Rectal smooth muscle tissue (tissue), 1 donor: ENCODE measurements around the gene KL.

ENCODE experiments used
- H3K27ac ChIP-seq: one replicate; pipeline ENCODE4 v1.7.0; 2013; ENCODE audit warnings: low read depth, low read length, inconsistent platforms
- H3K27me3 ChIP-seq: one replicate; pipeline ENCODE4 v1.7.0; 2013; ENCODE audit warnings: low read length; ENCODE audit not compliant: control insufficient read depth, insufficient read depth
- H3K36me3 ChIP-seq: one replicate; pipeline ENCODE4 v1.7.0; 2013; ENCODE audit warnings: low read length; ENCODE audit not compliant: control insufficient read depth, insufficient read depth
- H3K4me1 ChIP-seq: one replicate; pipeline ENCODE4 v1.7.0; 2013; ENCODE audit warnings: low read length; ENCODE audit not compliant: control insufficient read depth, insufficient read depth
- H3K4me3 ChIP-seq: one replicate; pipeline ENCODE4 v1.7.0; 2013; ENCODE audit warnings: low read length
- H3K9ac ChIP-seq: one replicate; pipeline ENCODE4 v1.7.0; 2013; ENCODE audit warnings: low read length

Gene KL

DNA sequence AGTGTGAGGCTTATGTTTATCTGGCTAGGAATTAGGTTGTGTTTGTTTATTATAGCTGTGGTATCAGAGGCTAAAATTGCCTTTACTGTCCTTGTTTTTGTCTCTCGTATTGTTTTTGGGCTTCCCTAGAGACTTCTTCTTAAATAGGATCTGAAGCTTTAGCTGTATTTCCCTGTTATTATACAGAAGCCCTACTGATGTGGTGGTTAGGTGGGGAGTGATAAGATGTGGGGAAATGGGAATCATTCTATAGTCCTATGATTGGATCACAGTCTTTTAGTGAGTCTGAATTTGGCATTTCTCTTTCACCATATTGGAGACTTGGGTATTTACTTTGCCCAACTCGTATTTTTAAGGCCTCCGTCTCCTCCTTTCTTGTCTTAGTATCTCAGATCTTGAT lies 8.3 kb upstream of the KL start:
- no peaks in the 10 kb centered on the region for H3K36me3 ChIP-seq
- no peak overlapping the region for H3K27ac ChIP-seq
- no peaks in the 10 kb centered on the region for H3K4me1 ChIP-seq
- no peak overlapping the region for H3K9ac ChIP-seq
- no peak overlapping the region for H3K4me3 ChIP-seq
- H3K27me3 ChIP-seq: no peaks in the 10 kb centered on the region

DNA sequence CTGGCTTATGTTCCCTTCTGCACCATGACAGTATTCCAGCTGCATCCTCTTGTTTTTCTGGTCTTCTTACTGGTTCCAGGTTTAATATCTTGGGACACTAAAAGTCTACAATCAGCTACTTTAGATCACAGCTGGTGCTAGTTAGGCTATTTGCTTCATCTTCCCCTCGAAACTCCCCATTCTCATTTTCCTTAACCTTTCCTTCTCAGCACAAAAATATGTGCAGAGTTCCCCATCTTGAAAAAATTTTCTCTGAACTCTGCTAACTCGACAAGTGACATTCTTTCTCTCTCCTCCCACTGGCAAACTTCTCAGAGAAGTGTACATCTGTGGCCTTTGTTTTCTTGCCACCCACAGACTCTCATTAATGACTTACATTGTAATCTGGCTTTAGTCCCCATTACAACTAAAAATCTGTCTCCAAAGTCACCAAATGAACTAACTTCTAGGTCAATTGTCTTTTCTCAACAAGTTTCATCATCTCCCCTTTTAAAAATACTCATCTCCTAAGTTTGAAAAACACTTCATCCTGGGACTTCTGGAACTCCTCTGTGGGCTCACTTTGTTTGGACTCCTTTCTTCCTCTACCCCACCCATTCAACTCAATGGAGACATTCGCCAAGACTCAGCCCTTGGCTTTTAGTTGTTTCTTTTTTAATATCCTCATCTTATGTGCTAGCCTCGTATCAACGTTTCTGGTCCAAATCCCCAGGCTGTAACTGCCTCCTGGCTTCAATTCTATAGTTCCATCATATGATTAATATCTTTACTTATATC lies 7.1 kb upstream of the KL start:
- no peaks in the 10 kb centered on the region for H3K4me1 ChIP-seq
- H3K27ac ChIP-seq: no peak overlapping the region
- H3K4me3 ChIP-seq: no peak overlapping the region
- no peak overlapping the region for H3K9ac ChIP-seq
- no peaks in the 10 kb centered on the region for H3K27me3 ChIP-seq
- H3K36me3 ChIP-seq: no peaks in the 10 kb centered on the region

- Histone ChIP-seq H3K27me3 (no peaks in the 10 kb centered on the region), H3K4me3 (no peak overlapping the region), H3K4me1 (no peaks in the 10 kb centered on the region), H3K27ac (no peak overlapping the region), H3K36me3 (no peaks in the 10 kb centered on the region), H3K9ac (no peak overlapping the region)
Measured at GRCh38 chr13:33011828-33012470, 4.3 kb upstream of the KL start.

DNA sequence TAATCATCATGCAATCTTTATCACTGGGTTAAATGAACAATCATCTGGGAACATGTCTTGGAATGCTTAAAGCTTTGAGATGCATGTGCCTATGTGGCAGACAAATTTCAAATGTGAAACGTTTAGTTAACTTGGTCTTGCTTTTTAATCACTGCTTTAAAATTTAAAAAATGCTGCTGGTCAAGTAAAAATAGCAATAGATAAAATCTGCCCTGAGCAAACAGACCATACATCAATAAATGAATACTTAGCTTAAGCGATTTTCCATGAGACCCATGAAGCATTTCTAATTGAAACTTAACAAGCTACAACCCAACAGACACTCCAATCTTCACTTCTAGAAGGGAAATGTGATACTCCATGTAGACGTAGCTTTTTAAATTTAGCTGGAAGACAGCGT lies 1.9 kb upstream of the KL start:
- no peaks in the 10 kb centered on the region for H3K36me3 ChIP-seq
- H3K27ac ChIP-seq: no peak overlapping the region

GRCh38 chr13:33015241-33015668 lies 968 bp upstream of the KL start:
- Histone ChIP-seq H3K27me3 (no peaks in the 10 kb centered on the region), H3K4me1 (no peaks in the 10 kb centered on the region), H3K27ac (no peak overlapping the region), H3K36me3 (no peaks in the 10 kb centered on the region), H3K4me3 (no peak overlapping the region), H3K9ac (no peak overlapping the region)

More for the DNA sequence above, 1.9 kb upstream of the KL start:
- Histone ChIP-seq H3K4me1 (no peaks in the 10 kb centered on the region), H3K27me3 (no peaks in the 10 kb centered on the region), H3K9ac (no peak overlapping the region), H3K4me3 (no peak overlapping the region)

DNA sequence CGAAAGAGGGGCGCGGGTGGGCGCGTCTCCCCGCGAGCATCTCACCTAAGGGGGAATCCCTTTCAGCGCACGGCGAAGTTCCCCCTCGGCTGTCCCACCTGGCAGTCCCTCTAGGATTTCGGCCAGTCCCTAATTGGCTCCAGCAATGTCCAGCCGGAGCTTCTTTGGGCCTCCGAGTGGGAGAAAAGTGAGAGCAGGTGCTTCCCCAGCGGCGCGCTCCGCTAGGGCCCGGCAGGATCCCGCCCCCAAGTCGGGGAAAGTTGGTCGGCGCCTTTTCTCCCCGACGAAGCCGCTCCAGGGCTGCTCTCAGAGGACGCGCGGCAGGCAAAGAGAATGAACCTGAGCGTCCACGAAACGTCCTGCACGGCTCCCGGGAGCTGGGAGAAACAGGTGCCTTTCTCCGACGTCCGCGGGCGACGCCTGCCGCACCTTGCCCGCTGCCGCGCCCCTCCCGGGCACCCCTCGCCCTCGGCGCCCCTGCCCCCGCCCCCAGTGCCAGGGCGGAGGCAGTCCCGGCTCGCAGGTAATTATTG lies 366 bp upstream of the KL start:
- Histone ChIP-seq H3K4me1 (no peaks in the 10 kb centered on the region), H3K4me3 (peak overlapping the region; percentile 54), H3K9ac (no peak overlapping the region), H3K27ac (no peak overlapping the region), H3K27me3 (no peaks in the 10 kb centered on the region), H3K36me3 (no peaks in the 10 kb centered on the region)

GRCh38 chr13:33017323-33017929 lies 1.2 kb downstream of the KL start:
- Histone ChIP-seq H3K9ac (peak overlapping the region; percentile 1), H3K27ac (peak overlapping the region; percentile 62), H3K4me1 (no peaks in the 10 kb centered on the region), H3K36me3 (no peaks in the 10 kb centered on the region), H3K27me3 (no peaks in the 10 kb centered on the region), H3K4me3 (peak overlapping the region; percentile 79)

GRCh38 chr13:33018886-33019285 lies 2.7 kb downstream of the KL start:
- no peak overlapping the region for H3K4me3 ChIP-seq

DNA sequence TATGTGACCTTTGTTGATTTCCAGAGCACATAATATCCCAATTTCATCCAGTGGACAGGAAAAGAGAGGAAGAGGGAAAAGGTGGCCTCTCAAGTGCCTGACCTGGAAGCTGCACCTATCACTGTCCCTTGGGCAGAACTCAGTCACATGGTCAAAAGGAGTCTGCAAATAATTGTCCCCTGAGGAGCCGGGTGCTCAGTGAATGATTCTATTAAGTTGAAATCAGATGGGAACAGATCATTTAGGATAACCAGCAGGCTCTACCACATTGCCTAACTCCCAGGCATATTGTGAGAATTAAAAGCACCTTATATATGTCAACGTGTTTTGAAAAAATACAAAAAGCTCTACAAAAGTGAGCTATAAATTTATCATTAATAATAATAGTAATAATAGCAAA lies 6.8 kb downstream of the KL start:
- Histone ChIP-seq H3K36me3 (no peaks in the 10 kb centered on the region), H3K27ac (no peak overlapping the region), H3K4me3 (no peak overlapping the region), H3K9ac (no peak overlapping the region), H3K27me3 (no peaks in the 10 kb centered on the region), H3K4me1 (no peaks in the 10 kb centered on the region)

More at GRCh38 chr13:33018886-33019285, 2.7 kb downstream of the KL start:
- H3K4me1 ChIP-seq: no peaks in the 10 kb centered on the region
- H3K36me3 ChIP-seq: no peaks in the 10 kb centered on the region
- no peaks in the 10 kb centered on the region for H3K27me3 ChIP-seq
- H3K9ac ChIP-seq: no peak overlapping the region
- H3K27ac ChIP-seq: no peak overlapping the region

GRCh38 chr13:33025220-33025744 lies 9.1 kb downstream of the KL start:
- Histone ChIP-seq H3K4me3 (no peak overlapping the region), H3K9ac (no peak overlapping the region), H3K4me1 (no peaks in the 10 kb centered on the region), H3K27me3 (no peaks in the 10 kb centered on the region), H3K36me3 (no peaks in the 10 kb centered on the region), H3K27ac (no peak overlapping the region)

DNA sequence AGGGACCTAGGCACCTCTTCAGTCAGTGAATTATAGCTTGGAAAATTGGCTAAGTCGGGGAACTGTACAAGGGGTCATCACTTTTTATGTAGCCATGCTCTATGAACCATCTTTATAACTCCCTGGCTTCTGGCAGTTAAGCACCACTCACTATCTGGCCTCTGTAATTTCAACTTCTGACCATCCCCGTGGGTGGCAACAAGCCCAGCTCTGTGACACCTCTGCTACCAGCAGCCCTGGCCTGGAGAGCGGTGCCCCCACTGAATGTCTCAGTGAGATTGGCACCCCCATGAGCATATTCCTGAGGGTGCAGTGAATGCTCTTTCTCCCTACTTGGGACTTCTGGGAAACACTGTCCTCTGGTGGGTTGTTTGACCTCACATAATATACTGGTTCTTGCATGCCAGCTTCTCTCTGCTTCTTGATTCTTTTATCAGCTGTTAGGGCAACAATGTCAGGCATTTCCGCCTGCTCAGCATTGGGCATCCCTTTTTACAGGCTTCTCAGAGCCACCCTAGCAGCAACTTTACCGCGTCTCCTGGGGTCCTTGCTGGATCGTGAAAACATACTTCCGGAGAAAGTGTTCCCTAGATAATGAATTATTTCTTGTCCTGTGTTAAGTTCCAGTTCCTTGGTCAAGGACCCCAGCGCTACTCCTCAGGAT lies 10.4 kb downstream of the KL start:
- H3K4me3 ChIP-seq: no peak overlapping the region
- no peak overlapping the region for H3K9ac ChIP-seq
- H3K27ac ChIP-seq: no peak overlapping the region
- no peaks in the 10 kb centered on the region for H3K27me3 ChIP-seq
- H3K4me1 ChIP-seq: no peaks in the 10 kb centered on the region
- no peaks in the 10 kb centered on the region for H3K36me3 ChIP-seq

DNA sequence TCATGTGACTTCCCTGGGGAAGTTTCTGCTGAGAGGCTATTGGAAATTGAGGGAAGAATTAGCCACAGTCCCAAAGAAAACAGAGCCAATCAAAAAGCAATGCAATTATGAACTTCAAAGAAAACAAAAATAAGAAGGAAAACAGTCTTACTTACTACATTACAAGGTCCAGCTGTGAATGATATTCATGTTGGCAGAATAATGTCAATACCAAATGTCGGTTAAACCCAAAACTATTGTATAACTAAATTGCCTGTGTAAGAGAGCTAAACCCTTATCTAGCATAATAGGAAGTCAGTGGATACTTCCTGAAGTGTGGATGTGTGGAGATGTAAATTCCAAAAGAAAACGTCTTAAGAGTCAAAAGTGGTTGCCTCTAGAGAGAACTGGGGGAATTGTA lies 12.4 kb downstream of the KL start:
- Histone ChIP-seq H3K27me3 (no peaks in the 10 kb centered on the region), H3K4me1 (no peaks in the 10 kb centered on the region), H3K4me3 (no peak overlapping the region), H3K9ac (no peak overlapping the region), H3K27ac (no peak overlapping the region), H3K36me3 (no peaks in the 10 kb centered on the region)
